Epithelial cell of esophagus (primary cell): ENCODE data around the gene TRHDE.

ENCODE experiments used
- DNase-seq: peaks from one replicate; pipeline ENCODE4 v3.0.0; 2010; ENCODE audit warnings: low read depth
- H3K4me3 ChIP-seq: 2 replicates; pipeline ENCODE4 v1.5.1; 2011; ENCODE audit warnings: mild to moderate bottlenecking, low read length, control low read depth
- CTCF ChIP-seq: IDR thresholded peaks from 2 replicates; pipeline ENCODE4 v1.5.1; 2011; ENCODE audit warnings: low read depth, mild to moderate bottlenecking, low read length, control low read depth, inconsistent platforms; ENCODE audit not compliant: insufficient read depth; ENCODE audit errors: missing control alignments

TRHDE gene

GRCh38 chr12:72442217-72442616, 170.0 kb downstream of the TRHDE start:
- H3K4me3 ChIP-seq, result no peak overlapping the region
- no peak for DNase-seq
- no peak for TF ChIP-seq CTCF

- TF ChIP-seq CTCF, result no peak
- no peak for DNase-seq
- H3K4me3 ChIP-seq, result no peak overlapping the region
These were observed 172.0 kb downstream of the TRHDE start for GRCh38 chr12:72444125-72444524.

GRCh38 chr12:72444566-72444965, 172.4 kb downstream of the TRHDE start:
- DNase-seq, result no peak
- TF ChIP-seq CTCF, result no peak
- H3K4me3 ChIP-seq, result no peak overlapping the region

- no peak for DNase-seq
- no peak overlapping the region for H3K4me3 ChIP-seq
- no peak for TF ChIP-seq CTCF
These were observed 175.9 kb downstream of the TRHDE start for GRCh38 chr12:72448089-72448488.

GRCh38 chr12:72448805-72449204, 176.6 kb downstream of the TRHDE start:
- no peak for DNase-seq
- TF ChIP-seq CTCF, result no peak

GRCh38 chr12:72453066-72453465, 180.9 kb downstream of the TRHDE start:
- no peak for TF ChIP-seq CTCF
- no peak for DNase-seq

More at GRCh38 chr12:72448805-72449204, 176.6 kb downstream of the TRHDE start:
- no peak overlapping the region for H3K4me3 ChIP-seq

GRCh38 chr12:72453550-72453949, 181.4 kb downstream of the TRHDE start:
- no peak for TF ChIP-seq CTCF
- no peak overlapping the region for H3K4me3 ChIP-seq
- no peak for DNase-seq

More at GRCh38 chr12:72453066-72453465, 180.9 kb downstream of the TRHDE start:
- H3K4me3 ChIP-seq, result no peak overlapping the region
